ENCODE measurements around the gene ELMO2. TPM values are rescaled to one million over a fixed set of nuclear protein-coding genes. Genes with fewer than 3 reads are reported as not detected.

Gene ELMO2
- total RNA-seq, 1 donor from 2014 or later: 77.5 TPM

GRCh38 chr20:46322641-46323040 is 83.8 kb downstream of the ELMO2 start:
- no peak for DNase-seq (ENCODE audit: low spot score in 2 of 2)
- Histone ChIP-seq H3K4me3 (no peak overlapping the region), H3K27ac (no peak overlapping the region), H3K9me3 (no peaks in the 10 kb centered on the region), H3K4me1 (no peaks in the 10 kb centered on the region), H3K36me3 (no peaks in the 10 kb centered on the region), H3K27me3 (no peaks in the 10 kb centered on the region)
- intact Hi-C loops (cut with DNase I): no loop called here
- no peak for TF ChIP-seq CTCF (IDR thresholded peaks at IDR 0.05)

- Histone ChIP-seq H3K36me3 (no peaks in the 10 kb centered on the region), H3K9me3 (no peaks in the 10 kb centered on the region), H3K4me1 (no peaks in the 10 kb centered on the region), H3K27me3 (peaks cover 9% of the 10 kb centered on the region), H3K4me3 (no peak overlapping the region), H3K27ac (no peak overlapping the region)
- no peak for TF ChIP-seq CTCF (IDR thresholded peaks at IDR 0.05)
- intact Hi-C loops (cut with DNase I): no loop called here
- no peak for DNase-seq (ENCODE audit: low spot score in 2 of 2)
These were observed 88.7 kb downstream of the ELMO2 start for GRCh38 chr20:46317685-46318177.

- no peak for DNase-seq (ENCODE audit: low spot score in 2 of 2)
- no peak overlapping the region for H3K4me3 ChIP-seq
- intact Hi-C loops (cut with DNase I): no loop called here
- H3K27me3 ChIP-seq: peaks cover 13% of the 10 kb centered on the region
- H3K9me3 ChIP-seq: no peaks in the 10 kb centered on the region
- no peak for TF ChIP-seq CTCF (IDR thresholded peaks at IDR 0.05)
- no peaks in the 10 kb centered on the region for H3K4me1 ChIP-seq
- H3K36me3 ChIP-seq: no peaks in the 10 kb centered on the region
- H3K27ac ChIP-seq: no peak overlapping the region
These were observed 89.3 kb downstream of the ELMO2 start for GRCh38 chr20:46316984-46317684.

Other genes starting within 250 kb of the ELMO2 start
- not detected for gene CDH22, start 98.1 kb downstream of the ELMO2 start, total RNA-seq
- not detected for gene ZNF334, start 106.9 kb upstream of the ELMO2 start, total RNA-seq
- gene OCSTAMP, start 144.0 kb upstream of the ELMO2 start, total RNA-seq: not detected
- not detected for gene SLC13A3, start 244.8 kb upstream of the ELMO2 start, total RNA-seq